NCI-H2227 treated with DMSO at 0.1 percent for 48 hours (cell line): ENCODE measurements around the gene SAE1.
"Not testable (repeated sequence)": the region's sequence is repeated elsewhere in the genome, so short reads cannot be mapped to it uniquely, and the experiment has no call there.

Source experiments
- DNase-seq: peaks from one replicate; lab custom pipeline; 2025; lab: John Stamatoyannopoulos, UW

Gene SAE1

DNA sequence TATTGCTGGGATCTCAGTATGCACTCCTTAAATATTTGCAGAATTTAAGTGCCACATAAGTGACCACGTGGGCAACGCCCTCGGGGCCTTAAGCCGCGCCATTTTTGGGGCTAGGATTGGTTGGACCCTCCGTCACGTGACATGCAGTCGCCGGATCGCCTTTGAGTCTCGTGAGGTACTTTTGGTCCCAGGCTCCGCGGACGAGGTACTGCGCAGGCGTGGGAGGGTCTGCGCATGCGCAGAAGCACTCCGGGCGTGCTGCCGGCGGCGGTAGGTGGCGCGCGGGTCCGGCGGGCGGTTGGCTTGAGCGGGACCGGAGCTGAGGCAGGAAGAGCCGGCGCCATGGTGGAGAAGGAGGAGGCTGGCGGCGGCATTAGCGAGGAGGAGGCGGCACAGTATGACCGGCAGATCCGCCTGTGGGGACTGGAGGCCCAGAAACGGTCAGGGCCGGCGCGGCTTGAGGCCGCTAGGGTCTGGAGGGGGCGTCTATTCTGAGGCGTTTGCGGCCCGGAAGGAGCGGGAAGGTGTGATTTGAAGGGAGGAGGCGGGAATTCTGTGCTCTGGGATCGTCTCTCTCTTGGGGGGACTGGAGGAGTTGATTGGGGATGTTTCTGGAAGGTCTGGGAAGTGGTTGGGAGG lies at the start of gene SAE1:
TSS of gene SAE1 (plus strand) at position 247 of the 639 bp plus-strand sequence. CDS start at position 343, 96 bp downstream.
- peak; percentile 91 for DNase-seq

DNA sequence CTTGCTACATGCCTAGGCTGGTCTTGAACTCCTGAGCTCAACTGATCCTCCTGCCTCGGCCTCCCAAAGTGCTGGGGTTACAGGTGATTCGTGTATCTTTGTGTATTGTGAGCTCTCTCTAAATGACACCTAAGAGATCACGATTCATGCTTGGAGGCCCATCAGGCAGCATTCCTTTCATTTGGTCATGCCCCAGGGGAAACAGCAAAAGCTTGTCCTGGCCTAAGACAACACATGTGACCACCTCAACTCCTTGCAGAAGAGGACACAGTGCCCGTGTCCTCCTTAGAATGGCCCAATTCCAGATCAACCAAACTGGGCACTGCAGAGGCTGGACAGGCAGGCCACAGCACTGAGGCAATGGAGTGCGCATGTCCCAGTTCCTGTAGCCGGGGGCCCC lies 49.5 kb upstream of the SAE1 start:
- no peak for DNase-seq

DNA sequence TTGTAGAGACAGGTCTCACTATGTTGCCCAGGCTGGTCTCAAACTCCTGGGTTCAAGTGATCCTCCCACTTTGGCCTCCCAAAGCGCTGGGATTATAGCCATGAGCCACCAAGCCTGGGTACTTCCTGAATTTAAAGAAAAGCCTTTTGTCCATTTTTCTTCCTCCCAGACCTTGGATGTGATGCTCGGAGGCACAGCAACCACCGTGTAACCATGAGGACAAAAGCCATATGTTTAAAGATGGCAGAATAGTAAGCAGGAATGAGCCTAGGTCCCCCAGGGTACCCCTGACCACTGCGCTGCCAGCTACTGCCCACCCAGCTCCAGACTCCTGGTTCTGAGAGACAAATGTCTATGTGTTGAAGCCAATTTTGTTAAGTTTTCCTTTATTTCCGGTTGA lies 48.1 kb upstream of the SAE1 start:
- DNase-seq = no peak

DNA sequence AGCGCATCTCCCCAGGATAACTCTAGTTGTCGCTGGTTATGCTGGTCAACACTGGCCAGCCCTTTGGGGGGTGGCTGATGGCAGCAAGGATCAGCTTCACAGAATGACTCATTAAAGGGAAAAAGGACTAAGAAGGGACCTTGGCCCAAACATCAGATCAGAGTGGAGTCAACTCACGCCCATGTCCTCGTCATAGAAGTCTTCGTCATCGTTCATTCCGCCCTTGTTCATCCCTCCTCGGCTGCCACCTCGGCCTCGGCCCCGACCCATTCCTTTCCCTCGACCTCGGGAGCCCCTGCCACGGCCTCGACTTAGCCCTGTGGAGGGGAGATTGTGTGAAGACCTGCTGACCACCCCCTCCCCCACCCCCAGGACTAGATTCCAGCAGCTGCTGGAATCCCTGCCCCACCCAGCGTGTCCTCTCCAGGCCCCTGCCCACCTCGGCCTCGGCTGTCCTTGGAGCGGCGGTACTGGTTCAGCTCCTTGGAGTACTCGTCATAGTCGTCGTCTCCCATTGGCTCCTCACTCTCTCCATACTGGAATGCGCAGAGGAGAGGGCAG lies 45.7 kb upstream of the SAE1 start:
- no peak for DNase-seq

DNA sequence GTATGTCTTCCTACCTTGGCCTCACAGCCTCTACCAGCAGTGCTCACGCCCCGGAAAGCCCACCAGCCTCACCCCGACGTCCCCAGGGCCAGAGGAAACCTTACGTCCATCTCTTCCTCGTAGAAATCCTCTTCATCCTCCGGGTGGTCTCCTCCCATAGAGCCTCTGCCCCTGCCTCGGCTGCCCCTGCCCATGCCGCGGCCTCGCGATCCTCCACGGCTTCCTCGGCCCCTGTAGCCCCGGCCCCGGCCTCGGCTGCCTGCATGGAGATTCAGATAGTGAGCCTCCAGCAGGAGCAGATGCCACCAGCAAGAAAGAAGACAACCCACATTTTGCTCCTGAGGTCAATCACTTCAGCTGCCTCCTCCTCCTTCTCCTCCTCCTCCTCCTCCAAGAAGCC lies 44.4 kb upstream of the SAE1 start:
- no peak for DNase-seq

DNA sequence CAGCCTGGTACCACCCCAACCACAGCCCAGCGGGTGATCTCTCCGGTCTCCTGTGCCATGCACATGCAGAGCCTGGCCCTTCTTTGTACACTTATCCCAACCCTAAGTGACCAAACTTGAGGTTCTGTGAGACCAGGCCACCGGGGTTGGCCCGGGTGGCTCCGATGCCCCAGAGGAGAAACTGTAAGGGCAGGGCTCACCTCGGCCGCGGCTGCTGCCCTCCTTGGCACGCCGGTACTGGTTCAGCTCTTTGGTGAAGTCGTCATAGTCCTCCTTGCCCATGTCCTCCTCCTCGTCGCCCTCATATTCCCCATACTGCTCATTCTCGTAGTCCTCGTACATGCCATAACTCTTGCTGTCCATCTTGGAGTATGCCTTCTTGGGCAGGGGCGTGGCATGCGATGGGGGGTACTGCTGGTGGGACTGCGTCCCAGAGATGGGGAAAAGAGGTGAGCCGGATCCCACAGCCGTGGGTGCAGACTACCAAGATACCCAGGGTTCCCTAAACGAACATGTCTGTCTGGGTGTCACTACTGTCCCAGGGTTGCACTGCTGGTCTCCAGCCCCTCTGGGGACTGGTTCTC lies 40.8 kb upstream of the SAE1 start:
- DNase-seq = no peak

DNA sequence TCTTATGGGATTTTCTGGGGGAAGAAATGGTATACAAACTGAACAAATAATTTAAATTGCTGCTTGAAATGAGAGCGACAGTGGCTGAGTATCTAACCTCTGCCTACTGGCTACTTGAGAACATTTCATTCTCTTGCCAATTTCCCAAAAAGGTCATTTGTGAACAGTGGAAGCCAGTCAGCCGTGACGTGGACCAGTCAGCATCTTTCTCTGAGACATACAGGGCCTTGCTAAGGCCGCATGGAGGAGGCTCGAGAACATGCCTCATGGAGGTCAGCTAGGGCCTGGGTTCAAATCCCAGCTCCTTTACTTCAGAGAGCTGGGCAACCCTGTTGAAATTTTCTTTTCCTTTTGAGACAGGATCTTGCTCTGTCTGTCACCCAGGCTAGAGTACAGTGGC lies 37.4 kb upstream of the SAE1 start:
- DNase-seq = no peak

DNA sequence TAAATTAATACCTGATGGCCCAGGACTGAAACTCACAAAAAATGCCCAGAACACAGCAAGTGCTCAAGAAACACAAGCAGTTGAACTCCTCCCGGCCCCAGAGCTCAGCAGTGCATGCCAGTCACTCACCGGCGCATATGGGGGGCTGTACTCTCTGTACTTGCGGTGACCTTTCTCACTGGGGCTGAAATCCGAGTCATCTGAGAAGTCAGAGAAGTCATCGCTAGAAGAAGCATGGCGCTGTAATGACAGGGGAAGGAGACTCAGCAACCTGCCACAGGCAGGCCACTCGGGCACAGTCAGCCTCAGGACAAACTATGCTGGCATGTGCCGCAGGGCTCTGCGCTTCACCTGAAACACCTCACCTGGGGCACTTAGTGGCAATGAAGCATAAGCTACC lies 36.8 kb upstream of the SAE1 start:
- DNase-seq = no peak

DNA sequence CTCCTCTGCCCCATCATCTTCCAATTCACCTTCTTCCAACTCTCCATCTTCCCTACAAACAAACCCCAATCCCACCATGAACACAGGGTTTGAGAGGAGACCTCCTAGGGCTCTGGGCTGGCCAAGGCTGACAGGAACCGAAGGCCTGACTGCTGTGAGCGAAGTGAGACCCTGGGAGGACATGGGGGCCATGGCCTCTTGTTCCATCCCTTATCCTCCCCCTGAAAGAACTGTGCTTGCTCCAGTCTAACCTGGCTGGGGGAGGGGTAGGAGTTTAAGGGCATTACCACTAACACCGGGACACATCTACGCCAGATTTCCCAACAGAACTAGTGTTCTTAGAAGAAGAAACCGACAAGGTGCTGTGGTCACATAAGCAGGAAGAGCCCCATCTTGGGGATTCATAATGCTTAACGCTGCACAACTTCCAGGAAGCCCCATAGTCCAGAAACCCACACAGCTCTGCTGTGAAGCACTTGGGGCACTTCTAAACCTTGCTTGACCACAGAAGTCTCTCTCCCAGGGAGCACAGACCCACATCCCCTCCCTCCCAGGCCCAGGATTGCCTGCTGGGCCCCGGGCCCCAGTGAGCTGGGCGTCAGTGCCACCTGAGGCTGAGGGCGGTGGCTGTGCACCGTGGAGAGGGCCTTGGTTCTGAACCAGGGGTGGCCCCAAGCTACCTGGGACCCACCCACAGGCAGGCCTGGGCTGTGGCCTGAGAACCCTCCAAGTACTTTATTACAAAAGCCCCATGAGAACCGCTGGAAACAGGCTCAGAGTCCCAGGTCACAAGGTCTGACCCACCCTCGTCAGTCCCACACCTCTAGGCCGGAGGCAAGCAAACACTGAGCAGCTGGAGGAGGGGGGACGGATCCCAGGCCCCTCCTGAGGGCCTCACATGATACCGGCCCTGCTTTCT lies 35.8 kb upstream of the SAE1 start:
- no peak for DNase-seq

DNA sequence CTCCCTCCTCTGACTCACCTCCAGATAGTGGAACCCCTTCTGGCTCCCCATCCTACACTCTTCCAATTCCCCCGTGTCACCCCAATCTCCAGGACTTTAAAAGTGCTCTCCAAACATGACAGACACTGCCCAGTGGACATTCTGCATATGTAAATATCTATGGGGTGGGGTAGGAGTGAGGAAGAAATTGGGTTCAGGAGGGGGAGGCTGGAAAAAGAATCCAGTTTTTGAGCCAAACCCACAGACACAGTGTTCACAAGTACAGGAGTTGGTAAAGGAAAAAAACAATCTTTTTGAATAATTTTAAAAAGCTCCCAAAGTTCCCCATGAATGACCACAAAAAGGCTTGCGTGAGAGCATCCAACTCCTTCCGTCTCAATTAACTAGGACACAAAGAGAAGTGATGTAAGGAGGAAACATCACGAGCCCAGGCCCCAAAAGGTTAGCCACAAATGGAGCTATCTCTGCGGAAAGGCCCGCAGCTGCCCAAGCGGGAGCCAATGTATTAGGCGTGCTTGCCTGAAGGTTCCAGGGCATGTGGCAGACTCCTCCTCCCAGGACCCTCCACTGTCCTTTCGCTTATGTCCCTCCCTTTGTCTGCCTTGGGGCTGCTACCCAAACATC lies 35.0 kb upstream of the SAE1 start:
- no peak for DNase-seq

DNA sequence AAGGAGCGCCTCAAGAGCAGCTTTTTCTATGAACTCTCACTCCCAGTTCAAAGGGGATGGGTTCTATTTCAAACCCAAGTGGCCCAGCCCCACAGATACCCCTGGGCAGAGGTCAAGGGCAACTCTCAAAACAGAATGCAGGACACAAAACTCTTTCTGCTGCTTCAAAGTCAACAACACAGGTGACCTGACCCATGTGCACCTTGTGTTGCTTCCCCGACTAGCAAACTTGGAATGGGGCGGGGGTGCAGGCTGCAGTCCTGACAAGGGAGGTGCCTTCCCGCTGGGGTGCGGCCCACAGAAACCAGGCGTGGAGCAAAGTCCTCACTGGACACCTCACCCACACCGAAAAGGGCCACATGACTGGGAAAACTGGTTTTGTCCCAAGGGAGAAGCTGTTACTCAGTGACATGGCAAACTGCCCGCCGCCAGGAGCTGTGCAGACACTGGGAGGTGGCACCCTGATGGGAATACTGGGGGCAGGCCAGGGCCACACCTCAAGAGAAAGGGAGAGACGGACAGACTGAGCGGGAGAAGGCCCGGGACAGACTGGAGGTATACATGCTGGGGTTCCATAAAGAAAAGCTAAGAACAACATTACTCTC lies 34.4 kb upstream of the SAE1 start:
- DNase-seq = no peak

DNA sequence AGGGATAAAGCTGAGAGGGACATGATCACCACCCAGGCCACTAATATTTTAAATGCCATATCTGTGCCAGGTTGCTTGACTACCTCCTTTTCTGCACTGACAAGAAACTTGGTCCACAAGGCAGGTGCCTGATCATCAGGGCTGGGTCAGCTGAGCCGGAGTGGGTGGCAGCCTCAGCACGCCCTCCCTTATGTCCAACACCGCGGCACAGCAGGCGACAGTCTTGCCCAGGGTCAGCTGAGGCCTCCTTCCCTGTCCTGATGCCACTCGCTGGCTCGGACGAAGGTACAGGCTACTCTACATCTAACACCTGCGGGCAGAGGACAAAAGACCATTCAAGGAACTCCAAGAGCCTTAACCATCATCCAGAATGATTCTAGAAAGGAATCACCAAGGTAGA lies 33.9 kb upstream of the SAE1 start:
- DNase-seq = no peak

DNA sequence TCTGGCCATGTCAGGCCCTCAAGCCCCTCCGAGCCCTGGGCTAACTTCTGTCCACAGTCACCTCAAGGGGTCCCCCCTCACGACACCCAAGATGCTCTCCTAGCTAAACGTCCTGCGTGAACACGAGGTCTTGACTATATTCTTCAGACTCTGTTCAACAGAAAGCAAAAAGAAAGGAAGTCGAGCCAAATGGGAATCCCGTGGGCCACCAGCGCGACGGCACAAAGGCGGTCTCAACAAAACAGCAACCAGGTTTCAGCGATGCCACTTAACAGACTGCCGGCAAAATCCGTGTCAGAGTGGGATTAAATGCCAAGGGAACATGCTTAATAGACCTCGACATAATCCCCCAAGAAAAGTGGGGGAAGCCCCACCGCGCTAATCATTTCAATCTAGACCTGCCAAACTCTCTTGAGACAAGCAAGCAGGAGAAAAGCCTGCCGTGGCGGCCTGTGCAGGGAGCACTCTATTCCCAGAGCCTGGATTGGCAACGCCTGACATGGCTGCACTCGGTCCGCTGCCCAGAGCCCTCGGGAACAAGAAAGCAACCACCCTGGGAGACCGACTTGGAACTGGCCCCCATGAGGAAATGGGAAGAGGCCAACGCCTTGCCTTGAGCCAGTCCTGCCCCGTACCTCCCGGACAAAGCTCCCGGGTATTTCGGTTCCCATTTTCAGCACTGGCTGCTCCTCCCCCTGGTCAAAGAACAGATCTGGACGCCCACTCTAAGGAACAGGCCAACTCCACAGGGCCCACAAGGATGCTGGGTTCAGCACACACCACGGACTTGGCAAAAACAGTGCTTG lies 33.0 kb upstream of the SAE1 start:
- no peak for DNase-seq

DNA sequence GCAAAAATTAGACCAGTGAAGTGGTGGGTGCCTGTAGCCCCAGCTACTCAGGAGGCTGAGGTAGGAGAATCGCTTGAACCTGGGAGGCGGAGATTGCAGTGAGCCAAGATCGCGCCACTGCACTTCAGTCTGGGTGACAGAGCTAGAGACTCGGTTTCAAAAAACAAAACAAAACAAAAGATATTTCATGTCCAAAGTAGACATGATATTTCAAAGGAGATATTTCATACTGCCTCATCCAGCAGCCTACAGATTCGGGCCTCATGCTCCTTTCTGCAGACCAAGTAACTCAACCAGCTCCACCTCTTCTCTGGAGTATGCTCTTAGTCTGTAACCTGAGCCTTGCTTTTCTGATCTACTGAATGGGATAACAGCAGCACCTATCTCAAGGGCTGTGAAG lies 32.0 kb upstream of the SAE1 start:
- no peak for DNase-seq

DNA sequence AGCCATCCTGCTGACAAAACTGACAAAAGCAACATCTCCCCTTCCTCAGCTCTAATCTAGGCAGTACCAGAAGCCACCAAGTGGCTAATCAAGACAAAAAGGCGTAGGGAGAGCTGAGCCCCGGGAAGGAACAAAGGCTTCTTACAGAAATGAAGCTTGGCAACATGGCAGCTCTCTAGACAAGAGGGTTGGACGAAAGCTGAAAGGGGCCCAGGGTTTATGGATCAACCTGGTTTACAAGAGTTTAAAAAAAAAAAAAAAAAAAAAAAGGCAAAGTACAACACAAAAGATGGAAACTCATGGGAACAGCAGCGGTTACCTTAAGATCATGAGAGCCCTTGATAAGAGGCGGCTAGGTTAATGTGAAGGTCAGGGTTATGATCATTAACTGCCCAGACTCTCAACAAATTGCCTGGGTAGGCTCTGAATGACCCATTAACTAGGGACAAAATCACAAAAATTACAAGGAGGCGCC lies 31.0 kb upstream of the SAE1 start:
- DNase-seq = peak; percentile 37

DNA sequence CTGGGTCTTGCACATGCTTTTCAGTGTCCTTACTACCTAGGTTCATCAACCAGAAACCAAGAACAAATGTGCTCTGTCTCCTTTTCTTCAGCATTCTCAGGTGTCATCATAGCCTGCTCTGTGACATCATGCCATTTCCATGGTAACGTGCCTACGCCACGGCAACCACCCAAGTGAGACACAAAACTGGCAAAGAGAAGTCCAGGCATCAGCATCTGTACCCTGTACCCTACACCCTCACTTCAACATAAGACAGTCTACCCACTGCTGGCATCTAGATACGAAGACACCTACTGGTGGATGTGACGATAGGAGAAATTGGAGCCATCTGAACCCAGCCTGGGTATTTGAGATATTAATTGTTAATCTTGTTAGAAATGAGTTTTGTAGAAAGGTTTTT lies 30.3 kb upstream of the SAE1 start:
- DNase-seq = no peak

DNA sequence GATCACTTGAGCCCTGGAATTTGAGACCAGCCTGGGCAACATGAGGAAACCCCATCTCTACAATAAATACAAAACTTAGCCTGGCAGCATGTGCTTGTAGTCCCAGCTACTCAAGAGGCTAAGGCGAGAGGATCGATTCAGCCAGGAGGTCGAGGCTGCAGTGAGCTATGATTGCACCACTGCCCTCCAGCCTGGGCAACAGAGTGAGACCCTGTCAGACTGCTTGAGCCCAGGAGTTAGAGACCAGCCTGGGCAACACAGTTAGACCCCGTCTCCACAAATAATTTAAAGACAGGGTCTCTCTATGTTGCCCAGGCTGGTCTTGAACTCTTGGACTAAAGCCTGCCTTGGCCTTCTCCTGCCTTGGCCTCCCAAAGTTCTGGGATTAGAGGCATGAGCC lies 29.5 kb upstream of the SAE1 start:
- DNase-seq = not testable (repeated sequence)

DNA sequence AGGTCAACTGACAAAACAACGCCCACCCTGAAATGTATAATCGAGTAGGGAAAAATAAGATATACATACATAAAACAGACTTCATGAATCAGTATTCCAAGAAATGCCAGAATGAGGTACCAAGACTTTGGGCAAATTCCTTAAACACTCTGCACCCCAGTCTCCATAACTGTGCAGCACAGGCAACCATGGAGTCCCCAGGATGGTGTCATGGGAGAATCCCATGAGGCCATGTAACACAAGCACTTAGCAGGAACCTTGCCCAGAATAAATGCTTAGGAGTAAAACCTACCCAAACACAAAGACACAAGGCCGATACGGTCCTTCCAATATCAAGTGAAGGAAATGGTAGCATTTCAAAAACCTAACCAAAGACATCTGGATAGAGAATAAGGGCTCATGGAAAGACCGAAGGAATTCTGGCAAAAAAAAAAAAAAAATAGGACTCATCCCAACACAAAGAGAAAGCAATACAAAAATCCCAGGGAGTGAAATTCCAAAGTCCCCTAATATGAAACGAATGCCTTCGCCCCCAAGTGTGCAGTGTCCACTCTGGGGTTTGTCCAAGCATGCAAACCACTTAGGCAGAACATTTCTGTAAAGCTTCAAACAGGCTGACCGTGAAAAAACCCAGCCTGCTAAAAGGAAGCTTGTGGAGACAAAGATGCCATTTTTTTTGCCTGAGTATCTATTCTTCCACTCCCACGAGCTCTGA lies 28.1 kb upstream of the SAE1 start:
- DNase-seq = no peak

DNA sequence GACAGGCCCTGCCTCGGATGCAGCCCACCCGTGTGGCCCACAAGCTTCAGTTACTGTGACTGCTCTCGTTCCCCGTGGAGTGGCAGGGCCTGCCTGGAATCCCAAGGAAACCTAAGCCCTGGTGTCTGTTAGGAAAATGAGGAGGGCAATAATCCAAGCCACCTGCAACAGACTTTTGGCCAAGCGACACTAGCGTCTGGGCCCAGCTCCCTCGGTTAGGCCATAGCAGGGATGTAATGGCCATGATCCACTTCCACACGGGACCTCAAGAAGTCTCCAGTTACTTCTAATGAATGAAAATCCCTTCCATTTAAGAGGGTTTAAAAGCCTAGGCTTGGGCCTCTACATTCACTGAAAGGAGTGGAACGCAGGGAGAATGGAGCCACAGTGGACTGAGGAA lies 26.0 kb upstream of the SAE1 start:
- DNase-seq = no peak

DNA sequence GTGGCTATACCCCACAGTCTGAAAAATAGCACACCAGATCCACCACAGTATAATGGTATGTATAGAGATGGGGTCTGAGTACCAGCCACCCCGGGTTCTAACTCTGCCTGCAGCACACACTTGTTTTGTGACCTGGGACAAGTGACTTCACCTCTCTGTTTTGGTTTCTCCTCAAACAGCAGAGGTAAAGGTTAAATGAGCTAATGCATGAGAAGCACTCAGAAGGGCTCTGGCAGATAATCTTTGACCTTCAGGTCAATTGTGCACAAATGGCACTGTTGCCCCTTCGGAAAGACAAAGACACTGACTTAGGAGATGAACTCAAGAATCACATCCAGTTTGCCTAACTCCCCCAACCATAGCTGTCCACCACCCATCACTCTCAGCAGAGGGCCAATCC lies 24.8 kb upstream of the SAE1 start:
- DNase-seq = no peak
